Stimulated activated CD4-positive, alpha-beta T cell treated with anti-CD3 and anti-CD28 coated beads, TNF-alpha, amount 100 ng/mL, for 4 hours (primary cell): ENCODE results near the gene SNRPA.
"Not testable (repeated sequence)": the region's sequence is repeated elsewhere in the genome, so short reads cannot be mapped to it uniquely, and the experiment has no call there.

Source experiments
- DNase-seq, 3 experiments: peaks; one replicate each; pipeline ENCODE4 v3.0.0-alpha.2; 2020; ENCODE audit warnings: low read depth in 3 of 3

The SNRPA gene

GRCh38 chr19:40721140-40721486 is 29.9 kb upstream of the SNRPA start:
- no peak for DNase-seq

GRCh38 chr19:40721936-40722661 is 28.9 kb upstream of the SNRPA start:
- no peak for DNase-seq

GRCh38 chr19:40723661-40724254 is 27.2 kb upstream of the SNRPA start:
- DNase-seq, result no peak

- DNase-seq, result no peak
Observed at GRCh38 chr19:40724315-40724714, 26.7 kb upstream of the SNRPA start.

GRCh38 chr19:40724855-40725254 is 26.1 kb upstream of the SNRPA start:
- no peak for DNase-seq

- DNase-seq, result no peak
Observed at GRCh38 chr19:40726279-40726678, 24.7 kb upstream of the SNRPA start.

- not testable (repeated sequence) for DNase-seq
Observed at GRCh38 chr19:40730065-40730464, 20.9 kb upstream of the SNRPA start.

- not testable (repeated sequence) for DNase-seq
Observed at GRCh38 chr19:40732304-40732703, 18.7 kb upstream of the SNRPA start.

- no peak for DNase-seq
Observed at GRCh38 chr19:40733149-40733548, 17.9 kb upstream of the SNRPA start.

- DNase-seq, result no peak
Observed at GRCh38 chr19:40735013-40735771, 15.8 kb upstream of the SNRPA start.

GRCh38 chr19:40736661-40737060 is 14.3 kb upstream of the SNRPA start:
- DNase-seq, result no peak

GRCh38 chr19:40737102-40737644 is 13.8 kb upstream of the SNRPA start:
- DNase-seq, result no peak

GRCh38 chr19:40739030-40739839 is 11.8 kb upstream of the SNRPA start:
- DNase-seq, result no peak

- DNase-seq, result no peak
Observed at GRCh38 chr19:40739871-40740703, 10.9 kb upstream of the SNRPA start.

- DNase-seq, result no peak
Observed at GRCh38 chr19:40740747-40741146, 10.3 kb upstream of the SNRPA start.

GRCh38 chr19:40741527-40742390 is 9.2 kb upstream of the SNRPA start:
- DNase-seq, result no peak

GRCh38 chr19:40742477-40742876 is 8.5 kb upstream of the SNRPA start:
- DNase-seq, result no peak

- no peak for DNase-seq
Observed at GRCh38 chr19:40742886-40743285, 8.1 kb upstream of the SNRPA start.

- DNase-seq, result no peak
Observed at GRCh38 chr19:40743926-40744325, 7.1 kb upstream of the SNRPA start.
